ENCODE measurements around the gene HTR6.

GRCh38 chr1:19644395-19644680 is 20.3 kb upstream of the HTR6 start:
- TF ChIP-seq CTCF (IDR thresholded peaks at IDR 0.05) (no peak), POLR2A (IDR thresholded peaks at IDR 0.05) (peak in 1 of 2 donors; percentile 29)
